NCI-H1417 (cell line): Measurements from ENCODE around the gene ALDH16A1.

Source experiments
- DNase-seq, 3 experiments: peaks; one replicate each; lab custom pipeline; 2025; lab: John Stamatoyannopoulos, UW

Gene ALDH16A1

DNA sequence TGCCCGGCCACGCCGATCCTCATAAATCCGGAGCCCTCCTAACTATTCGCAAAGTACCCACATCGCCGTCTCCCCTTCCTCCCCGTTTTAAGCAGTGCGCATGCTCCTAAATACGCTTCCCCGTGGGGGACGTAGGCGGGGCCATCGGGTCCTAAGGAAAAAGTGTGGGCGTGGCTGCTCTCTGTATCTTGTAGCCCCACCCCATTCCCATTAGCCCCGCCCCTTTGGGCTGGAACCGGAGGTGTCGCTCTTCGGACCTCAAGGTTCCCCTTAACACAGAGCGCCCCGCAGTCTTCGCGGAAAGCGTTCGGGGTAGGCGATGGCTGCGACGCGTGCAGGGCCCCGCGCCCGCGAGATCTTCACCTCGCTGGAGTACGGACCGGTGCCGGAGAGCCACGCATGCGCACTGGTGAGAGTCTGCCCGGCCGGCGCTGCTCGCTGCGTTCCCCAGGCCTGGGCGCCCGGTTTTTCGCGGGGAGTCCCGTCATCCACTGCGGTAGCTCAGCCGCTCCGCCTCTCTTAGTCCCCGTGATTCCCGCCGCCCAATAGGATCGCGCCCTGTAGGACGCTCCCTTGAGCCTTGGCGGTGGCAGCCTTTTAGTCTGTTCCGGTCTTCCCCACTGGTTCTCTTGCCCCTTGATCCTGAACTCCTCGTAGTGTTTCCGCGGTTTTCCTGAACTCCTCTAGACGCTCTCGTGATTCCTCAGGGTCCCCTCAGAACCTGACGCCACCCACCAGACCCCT is at the start of gene ALDH16A1:
ALDH16A1 (plus strand) TSS at position 213 of the 744 bp plus-strand sequence; CDS start at position 320, 107 bp downstream.
- peak; percentile 98 to 99 (median 99) for DNase-seq

DNA sequence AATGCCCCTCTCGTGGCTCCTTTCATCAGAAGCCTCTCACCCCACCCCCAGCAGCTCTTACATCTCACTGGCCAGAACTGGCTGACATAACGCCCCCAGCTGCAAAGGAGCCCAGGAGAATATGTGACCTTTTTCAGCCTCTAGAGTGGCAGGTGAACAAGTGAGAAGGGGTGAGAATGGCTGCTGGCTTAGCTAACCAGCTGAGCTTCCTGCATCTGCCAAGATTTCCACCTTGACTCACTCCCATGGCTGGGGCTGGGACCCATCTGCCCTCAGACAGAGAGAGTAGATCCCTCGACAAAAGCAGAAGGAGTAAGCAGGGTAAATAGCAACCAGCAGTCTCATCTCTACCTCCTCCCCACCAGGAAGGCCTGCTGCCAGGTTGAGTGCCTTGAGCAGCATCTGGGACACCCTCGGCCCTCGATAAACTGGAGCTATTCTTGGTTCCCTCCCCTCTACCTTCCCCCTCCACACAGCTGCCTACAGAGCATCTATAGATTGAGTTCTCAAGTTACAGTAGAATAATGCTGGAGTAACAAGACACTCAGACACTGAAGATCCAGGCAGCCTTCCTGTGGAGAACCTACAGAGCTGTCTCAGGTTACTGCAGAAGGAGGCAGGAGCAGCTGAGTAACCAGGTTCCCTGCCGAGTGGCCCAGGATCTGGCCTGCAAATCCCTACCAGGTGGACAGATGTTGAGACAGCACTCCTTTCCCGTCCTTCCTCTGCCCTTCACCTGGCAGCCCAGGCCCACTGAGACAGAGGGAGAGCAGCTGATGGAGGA is 49.4 kb upstream of the ALDH16A1 start:
- DNase-seq = peak; percentile 45 to 98 (median 84)

DNA sequence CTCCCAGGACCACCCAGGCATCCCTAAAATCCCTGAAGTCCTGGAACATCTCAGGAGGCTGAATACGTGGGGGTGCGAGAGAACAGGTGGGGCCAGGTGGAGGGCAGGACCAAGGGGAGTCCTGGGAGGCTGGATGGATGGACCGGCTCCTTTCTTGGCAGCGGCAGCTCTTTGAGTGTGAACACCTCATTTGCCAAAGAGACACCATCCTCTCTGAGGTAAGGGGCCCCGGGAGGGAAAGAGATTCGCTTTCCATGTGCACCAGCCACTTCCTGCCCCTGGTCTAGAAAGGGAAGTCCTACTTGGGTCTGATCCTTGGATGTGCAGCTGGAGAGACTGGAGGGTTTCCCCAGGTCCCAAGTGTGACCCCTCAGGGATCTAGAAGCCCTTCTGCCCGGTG is 45.9 kb upstream of the ALDH16A1 start:
- DNase-seq = no peak

- no peak for DNase-seq
Measured at GRCh38 chr19:49407482-49408015, 45.5 kb upstream of the ALDH16A1 start.

DNA sequence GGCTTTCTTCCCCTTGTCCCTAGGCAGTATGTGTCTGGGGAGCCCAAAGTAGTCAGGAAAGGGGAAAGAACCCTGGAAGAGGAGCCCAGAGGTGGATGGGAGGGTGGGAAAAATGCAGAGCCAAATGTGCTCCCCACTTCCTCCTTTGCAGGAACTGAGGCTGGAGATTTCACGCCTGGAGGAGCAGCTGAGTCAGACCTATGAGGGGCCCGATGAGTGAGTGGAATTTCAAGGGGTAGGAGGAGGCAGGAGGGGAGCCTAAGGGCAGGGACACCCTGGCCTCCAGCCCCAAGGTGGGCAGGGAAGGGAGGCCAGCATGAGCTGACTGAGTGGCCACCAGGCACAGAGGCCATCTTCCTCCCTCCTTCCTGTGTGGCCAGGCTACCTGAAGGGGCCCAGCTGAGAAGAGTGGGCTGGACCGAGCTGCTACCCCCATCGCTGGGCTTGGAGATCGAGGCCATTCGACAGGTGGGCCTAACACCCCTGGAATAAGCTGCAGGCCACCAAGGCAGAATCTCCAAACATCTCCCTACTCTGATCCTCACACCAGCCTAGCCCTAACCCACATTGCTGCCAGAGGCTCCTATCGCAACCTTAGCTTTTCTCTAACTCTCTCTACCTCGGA is 44.1 kb upstream of the ALDH16A1 start:
- DNase-seq = no peak

GRCh38 chr19:49409441-49410029 is 43.5 kb upstream of the ALDH16A1 start:
- DNase-seq = peak in 1 of 3 experiments; percentile 5

DNA sequence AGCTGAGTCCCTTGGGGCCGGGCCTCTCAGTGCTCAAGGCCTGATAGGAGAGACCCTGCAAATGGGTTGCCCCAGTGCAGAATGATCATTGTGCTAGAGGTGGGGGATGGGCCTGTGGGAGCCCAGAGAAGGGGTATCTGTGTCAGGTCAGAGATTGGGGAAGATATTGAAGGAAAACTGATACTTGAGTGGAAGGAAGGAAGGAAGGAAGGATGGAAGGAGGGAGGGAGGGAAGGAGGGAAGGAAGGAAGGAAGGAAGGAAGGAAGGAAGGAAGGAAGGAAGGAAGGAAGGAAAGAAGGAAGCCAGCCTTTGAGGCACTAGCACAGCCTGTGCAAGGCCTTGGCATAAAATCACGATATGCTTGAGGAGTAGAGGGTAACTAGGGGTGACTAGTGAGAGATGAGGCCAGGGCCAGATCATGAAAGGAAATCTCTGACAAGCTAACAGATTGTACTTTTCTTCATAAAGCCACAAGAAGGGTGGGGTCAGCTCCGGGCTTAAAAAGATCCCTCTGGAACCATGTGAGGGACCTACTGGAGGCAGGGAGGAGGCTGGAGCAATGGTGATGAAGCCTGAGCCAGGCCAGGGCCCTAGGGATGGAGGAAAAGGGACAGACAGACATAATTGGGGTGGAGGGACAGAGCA is 41.2 kb upstream of the ALDH16A1 start:
- no peak for DNase-seq

- DNase-seq = peak in 2 of 3 experiments; percentile 24 to 54
Measured at GRCh38 chr19:49413348-49413747, 39.7 kb upstream of the ALDH16A1 start.

DNA sequence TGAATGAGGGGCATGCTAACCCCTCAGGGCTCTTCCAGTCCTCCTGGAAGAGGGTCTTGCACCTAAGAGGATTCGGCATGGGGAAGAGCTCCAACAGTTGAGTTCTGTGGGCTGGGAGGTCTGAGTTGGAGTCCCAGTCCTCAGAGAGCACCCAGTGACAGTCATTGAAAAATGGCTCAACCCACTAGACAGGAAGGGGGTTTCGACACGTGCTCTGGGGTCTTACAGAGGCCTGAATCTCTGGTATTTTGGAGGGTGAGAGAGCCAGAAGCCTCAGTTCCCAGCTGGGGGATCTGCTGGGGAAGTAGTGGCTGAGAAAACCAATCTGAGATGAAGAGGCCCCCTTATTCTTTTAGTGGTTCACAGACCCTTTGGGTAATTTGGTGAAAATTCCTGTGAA is 38.8 kb upstream of the ALDH16A1 start:
- no peak for DNase-seq

DNA sequence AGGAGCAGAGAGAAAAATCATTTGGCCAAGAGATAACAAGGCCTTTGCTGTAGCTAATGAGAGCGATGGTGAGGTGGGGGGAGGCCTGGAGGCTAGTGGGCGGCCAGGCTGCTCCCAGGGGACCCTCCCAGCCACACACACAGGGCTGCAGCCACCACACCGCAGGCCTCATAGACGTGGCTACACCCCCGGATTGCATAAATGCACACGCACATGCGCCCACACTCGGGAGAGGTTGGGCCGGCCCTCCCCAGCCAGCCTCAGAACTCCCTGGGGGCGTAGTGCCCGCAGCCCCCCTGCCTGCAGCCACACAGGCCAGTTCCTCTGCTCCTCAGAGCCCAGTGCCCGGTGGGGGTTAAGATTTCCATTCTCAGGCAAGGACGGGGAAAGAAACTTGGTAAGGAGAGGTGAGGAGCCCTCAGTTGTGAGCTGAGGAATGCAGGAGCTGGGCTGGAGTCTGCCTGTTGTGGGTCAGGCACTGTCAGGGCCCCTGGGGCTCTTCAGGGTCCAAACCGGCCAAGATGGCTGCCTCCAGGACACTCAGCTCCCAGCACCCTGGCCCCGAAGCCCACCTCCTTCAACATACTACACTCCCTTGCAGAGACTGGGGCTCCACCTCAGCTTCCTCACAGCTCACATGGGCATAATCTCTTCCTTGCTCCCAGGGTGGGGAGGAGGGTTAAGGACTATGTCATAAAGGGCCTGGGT is 37.8 kb upstream of the ALDH16A1 start:
- DNase-seq = no peak

GRCh38 chr19:49415810-49416200 is 37.2 kb upstream of the ALDH16A1 start:
- DNase-seq = no peak

DNA sequence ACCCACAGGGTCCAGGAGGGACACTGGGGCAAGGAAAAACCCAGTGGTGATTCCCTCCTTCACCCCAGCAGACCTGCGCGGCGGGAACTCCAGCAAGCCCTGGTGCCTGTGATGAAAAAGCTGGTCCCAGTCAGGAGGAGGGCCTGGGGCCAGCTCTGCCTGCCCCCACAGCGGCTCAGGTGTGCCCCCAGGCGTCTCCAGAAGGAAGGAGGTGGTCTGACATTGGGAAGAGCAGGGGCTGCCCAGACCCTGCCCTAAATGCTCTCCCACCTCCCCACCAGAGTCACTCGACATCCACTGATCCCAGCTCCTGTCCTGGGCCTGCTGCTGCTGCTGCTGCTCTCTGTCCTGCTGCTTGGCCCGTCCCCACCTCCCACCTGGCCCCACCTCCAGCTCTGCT is 35.9 kb upstream of the ALDH16A1 start:
- no peak for DNase-seq

DNA sequence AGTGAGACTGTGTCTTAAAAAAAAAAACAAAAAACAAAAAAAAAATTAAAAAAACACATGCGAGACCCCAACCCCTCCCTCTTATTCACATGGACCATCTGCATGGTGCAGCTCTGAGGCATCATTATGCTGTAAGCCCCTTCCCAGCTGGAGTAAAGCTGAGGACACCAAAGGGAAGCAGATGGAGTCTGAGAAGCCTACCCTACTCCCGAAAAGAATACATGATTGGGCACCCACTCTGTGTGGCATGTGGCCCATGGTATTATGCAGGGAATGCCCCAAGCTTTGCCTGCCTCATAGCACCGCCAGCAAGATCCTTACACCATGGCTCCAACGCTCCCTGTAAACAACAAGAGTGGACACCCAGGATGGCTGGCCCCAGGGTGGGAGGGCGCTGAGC is 34.5 kb upstream of the ALDH16A1 start:
- DNase-seq = no peak

DNA sequence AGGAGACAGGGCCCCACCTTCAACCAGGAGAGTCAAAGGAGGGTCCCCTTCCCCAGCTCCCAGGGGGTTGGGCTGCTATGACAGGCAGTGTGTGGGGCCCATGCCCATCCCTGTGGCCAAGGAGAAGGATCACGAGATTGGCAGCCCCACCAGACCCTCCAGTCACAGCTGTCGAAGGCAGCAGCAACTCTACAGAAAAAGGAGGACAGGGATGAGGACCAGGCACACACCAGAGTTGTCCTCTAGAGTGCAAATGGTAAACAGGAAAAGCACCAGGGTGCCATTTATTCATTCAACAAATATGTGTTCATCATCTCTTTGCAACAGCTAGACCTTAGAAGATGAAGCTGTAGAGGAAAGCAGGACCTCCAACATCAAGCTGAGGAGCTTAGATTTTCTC is 33.9 kb upstream of the ALDH16A1 start:
- DNase-seq = no peak

- DNase-seq = no peak
Measured at GRCh38 chr19:49420227-49420626, 32.8 kb upstream of the ALDH16A1 start.

DNA sequence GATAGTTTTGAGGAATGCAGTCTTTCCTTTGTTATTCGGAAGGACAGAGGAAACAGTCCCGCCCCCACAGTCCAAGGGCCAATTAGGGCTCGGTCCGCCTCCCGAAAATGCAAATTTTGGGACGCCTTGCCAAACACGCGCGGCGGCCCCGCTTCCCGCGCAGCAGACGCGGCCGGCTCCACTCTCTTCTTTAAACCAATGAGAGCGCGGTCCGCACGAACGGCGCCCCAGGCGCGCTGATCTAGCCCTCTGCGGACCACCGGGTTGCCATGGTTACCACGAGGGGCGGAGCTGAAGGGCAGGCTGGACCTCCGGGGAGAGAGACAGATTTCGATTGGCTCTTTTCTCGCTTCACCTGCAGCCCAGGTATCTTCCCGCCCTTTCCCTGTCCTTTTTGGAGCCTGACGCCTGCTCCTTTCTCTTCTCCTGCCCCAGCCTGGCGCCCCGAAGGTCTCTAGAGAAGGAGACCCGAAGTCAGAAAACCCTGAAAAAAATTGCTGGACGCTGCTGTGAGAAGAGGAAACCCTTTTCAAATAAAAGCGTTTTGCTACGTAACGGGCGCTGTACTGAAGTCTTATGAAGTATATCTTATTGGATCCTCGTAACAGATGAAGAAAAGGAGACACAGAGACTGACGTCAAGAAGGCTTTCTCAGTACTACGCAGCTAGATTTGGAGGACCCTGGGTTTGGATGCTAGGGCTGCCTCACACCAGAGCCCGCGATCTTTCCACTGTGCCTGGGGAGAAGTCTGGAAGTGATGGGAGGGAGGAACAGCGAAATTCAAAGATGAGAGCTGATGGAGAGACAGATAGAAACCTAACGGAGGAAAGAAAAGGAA is 31.8 kb upstream of the ALDH16A1 start:
- peak; percentile 74 to 97 (median 91) for DNase-seq

GRCh38 chr19:49421878-49422202 is 31.2 kb upstream of the ALDH16A1 start:
- DNase-seq = no peak

GRCh38 chr19:49422407-49423070 is 30.5 kb upstream of the ALDH16A1 start:
- peak; percentile 61 to 68 (median 64) for DNase-seq
